HCT116 (cell line): ENCODE data around the gene IMMP2L.

Source experiments
- CTCF ChIP-seq, 3 experiments: fragments of 200-600 bp in 1 of 3; sonication (generic) in 1 of 3; IDR thresholded peaks in 2 of 3; conservative IDR thresholded peaks in 1 of 3; 2 replicates each; pipeline ENCODE4 v1.5.1; 2012 to 2017; ENCODE audit warnings: low read depth in 2 of 3, low read length in 2 of 3, antibody characterized with exemption in 1 of 3, borderline replicate concordance in 1 of 3, control low read depth in 1 of 3, mild to moderate bottlenecking in 1 of 3, mixed read lengths in 1 of 3, mixed run types in 1 of 3, moderate library complexity in 1 of 3; ENCODE audit not compliant: insufficient read depth in 1 of 3
- EZH2 ChIP-seq: fragments of 200-600 bp; sonication (generic); IDR thresholded peaks from 2 replicates; pipeline ENCODE4 v1.6.1; 2017; ENCODE audit warnings: antibody characterized with exemption, mixed run types
- JUND ChIP-seq: IDR thresholded peaks from 2 replicates; pipeline ENCODE4 v1.6.1; 2012
- POLR2A ChIP-seq: IDR thresholded peaks from 2 replicates; pipeline ENCODE4 v1.7.0; 2011; ENCODE audit warnings: borderline replicate concordance; ENCODE audit not compliant: insufficient read depth, insufficient read length; ENCODE audit errors: extremely low read depth
- POLR2AphosphoS5 ChIP-seq: IDR thresholded peaks from 2 replicates; pipeline ENCODE4 v1.6.1; 2011; ENCODE audit warnings: mild to moderate bottlenecking, low read depth, low read length, moderate library complexity
- REST ChIP-seq: IDR thresholded peaks from 2 replicates; pipeline ENCODE4 v1.6.1; 2012; ENCODE audit warnings: low read depth
- SIN3A ChIP-seq: IDR thresholded peaks from 2 replicates; pipeline ENCODE4 v1.6.1; 2012; ENCODE audit warnings: low read depth
- TCF7L2 ChIP-seq: IDR thresholded peaks from 2 replicates; pipeline ENCODE4 v1.7.0; 2011; ENCODE audit warnings: borderline replicate concordance, inconsistent platforms; ENCODE audit not compliant: insufficient read depth, insufficient read length; ENCODE audit errors: extremely low read depth

GRCh38 chr7:111272092-111272491, 290.2 kb downstream of the IMMP2L start:
- TF ChIP-seq REST (no peak), TCF7L2 (no peak), CTCF (IDR thresholded peaks at IDR 0.05 in 2 of 3, conservative IDR thresholded peaks at IDR 0.05 in 1 of 3; ENCODE audit: borderline replicate concordance in 1 of 3, insufficient read depth in 1 of 3, low read depth in 2 of 3, low read length in 2 of 3) (no peak), SIN3A (no peak), POLR2AphosphoS5 (no peak), POLR2A (no peak), JUND (no peak), EZH2 (no peak)
